Cardiac fibroblast (primary cell): ENCODE data around the gene CLIC5.

ENCODE experiments used
- DNase-seq, 2 donors: peaks; one replicate each; pipeline versions ENCODE4 v3.0.0 to v3.0.0-alpha.2; 2010; ENCODE audit warnings: low read depth in 2 of 2
- H3K4me3 ChIP-seq, 2 donors: replicated peaks in 1 of 2; 1 replicate in 1 of 2; 2 replicates in 1 of 2; pipeline ENCODE4 v1.5.1; 2011; ENCODE audit warnings: low read depth in 2 of 2, low read length in 2 of 2, mild to moderate bottlenecking in 2 of 2, moderate library complexity in 1 of 2
- TF ChIP-seq, protein P1 (sequence below): IDR thresholded peaks from one replicate; pipeline ENCODE4 v1.5.1; 2011; ENCODE audit warnings: low read depth, mild to moderate bottlenecking, low read length, inconsistent platforms

The CLIC5 gene

DNA sequence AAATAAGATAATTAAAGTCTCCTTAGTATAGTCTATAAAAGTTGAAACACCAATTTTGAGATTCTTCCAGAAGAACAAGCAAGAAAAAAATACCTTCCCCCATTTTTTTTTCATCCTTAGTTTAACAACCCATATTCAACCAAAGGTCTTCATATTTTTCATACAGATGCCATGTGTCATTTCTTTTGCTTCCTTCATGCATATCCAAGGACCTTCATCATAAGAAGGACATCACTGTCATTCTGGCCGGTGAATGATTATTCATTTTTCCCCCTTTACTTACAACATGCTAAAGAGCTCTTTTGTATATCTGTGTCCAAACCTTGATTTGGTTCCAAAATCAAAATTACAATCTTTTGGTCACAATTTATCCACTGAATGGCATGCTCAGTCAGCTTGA is 21.3 kb upstream of the CLIC5 start:
- H3K4me3 ChIP-seq = no peak overlapping the region
- TF ChIP-seq, protein P1, sequence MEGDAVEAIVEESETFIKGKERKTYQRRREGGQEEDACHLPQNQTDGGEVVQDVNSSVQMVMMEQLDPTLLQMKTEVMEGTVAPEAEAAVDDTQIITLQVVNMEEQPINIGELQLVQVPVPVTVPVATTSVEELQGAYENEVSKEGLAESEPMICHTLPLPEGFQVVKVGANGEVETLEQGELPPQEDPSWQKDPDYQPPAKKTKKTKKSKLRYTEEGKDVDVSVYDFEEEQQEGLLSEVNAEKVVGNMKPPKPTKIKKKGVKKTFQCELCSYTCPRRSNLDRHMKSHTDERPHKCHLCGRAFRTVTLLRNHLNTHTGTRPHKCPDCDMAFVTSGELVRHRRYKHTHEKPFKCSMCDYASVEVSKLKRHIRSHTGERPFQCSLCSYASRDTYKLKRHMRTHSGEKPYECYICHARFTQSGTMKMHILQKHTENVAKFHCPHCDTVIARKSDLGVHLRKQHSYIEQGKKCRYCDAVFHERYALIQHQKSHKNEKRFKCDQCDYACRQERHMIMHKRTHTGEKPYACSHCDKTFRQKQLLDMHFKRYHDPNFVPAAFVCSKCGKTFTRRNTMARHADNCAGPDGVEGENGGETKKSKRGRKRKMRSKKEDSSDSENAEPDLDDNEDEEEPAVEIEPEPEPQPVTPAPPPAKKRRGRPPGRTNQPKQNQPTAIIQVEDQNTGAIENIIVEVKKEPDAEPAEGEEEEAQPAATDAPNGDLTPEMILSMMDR = no peak
- no peak for DNase-seq

DNA sequence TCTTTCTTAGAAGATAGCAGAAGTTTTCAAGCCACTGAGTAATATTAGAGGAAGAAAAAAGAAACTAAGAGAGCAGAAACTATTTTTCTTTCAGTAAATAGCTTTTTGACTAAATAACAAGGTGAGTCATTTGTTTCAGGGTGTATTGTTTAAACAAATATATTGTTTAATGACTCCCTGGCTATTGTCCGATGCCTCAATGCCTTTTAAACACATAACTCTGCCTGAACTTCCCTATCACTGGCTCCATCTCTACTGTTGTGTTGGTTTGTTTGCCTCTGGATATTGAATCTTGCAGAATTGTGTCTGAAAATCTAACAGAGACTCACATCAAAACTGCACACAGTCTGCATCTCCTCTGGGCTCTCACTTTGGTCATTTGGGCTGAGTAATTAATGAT is 19.6 kb upstream of the CLIC5 start:
- no peak for DNase-seq
- no peak overlapping the region for H3K4me3 ChIP-seq
- TF ChIP-seq, protein P1 = no peak

DNA sequence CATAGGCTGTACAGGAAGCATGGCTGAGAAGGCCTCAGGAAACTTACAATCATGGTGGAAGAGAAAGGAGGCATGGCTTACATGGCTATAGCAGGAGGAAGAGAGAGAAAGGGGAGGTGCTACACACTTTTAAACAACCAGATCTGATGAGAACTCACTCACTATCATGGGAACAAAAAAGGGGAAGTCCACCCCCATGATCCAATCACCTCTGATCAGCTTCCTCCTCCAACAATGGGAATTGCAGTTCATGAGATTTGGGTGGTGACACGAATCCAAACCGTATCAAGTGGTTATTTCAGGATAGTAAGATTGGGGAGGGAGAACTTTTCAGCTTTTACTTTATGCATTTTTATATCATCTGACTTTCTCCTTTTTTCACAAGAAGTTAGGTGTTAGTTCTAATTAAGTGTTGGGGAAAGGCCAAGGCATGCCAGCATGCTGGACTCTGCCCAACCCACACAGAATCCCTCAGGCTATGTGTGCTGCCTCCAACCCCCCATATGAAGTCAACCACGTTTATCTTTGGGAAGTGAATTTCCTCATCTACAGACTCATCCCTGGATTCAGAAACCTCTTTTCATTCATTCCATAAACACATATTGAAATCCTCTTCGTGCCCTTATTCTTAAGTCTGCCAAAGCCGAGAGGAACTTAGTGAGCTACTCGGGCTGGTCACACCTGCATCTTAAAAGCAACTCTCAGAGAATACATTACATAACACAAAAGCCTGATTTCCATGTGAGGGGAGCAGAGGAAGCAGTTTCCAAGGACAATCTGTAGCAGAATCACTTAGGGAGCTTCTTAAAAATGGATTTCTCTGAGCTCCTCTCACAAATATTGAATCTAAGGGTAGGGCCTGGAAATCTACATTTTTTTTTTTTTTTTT is 16.7 kb upstream of the CLIC5 start:
- TF ChIP-seq, protein P1 = no peak
- no peak overlapping the region for H3K4me3 ChIP-seq
- no peak for DNase-seq

DNA sequence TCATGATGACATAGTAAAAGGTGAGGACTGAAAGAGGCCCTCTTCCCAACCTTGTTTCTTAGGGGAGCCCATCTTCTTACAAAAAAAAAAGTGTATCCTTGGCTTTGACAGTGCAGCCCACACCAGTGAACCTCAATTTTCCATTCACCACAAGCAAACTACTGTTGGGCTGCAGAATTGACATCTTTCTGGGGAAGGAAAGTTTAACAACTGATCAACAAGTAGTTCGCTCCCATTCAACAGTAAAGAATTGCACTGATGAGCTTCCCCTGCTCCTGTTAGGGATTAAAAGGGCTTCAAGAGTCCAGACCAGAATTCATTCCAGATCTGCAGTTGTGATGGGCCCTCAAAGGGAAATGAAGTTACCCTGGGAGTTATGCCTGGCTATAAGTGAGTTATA is 13.9 kb upstream of the CLIC5 start:
- H3K4me3 ChIP-seq = no peak overlapping the region
- TF ChIP-seq, protein P1 = no peak
- no peak for DNase-seq

- DNase-seq = no peak
- no peak overlapping the region for H3K4me3 ChIP-seq
- TF ChIP-seq, protein P1 = no peak
Observed at GRCh38 chr6:46026307-46026706, 10.6 kb upstream of the CLIC5 start.

- H3K4me3 ChIP-seq = no peak overlapping the region
- TF ChIP-seq, protein P1 = no peak
- no peak for DNase-seq
Observed at GRCh38 chr6:46025573-46025972, 9.9 kb upstream of the CLIC5 start.
